PC-3 (cell line): ENCODE results near the gene ZDHHC8. TPM values are rescaled to one million over a fixed set of nuclear protein-coding genes. Genes with fewer than 3 reads are reported as not detected.

ENCODE experiments used
- ATAC-seq: fragments of 200-7000 bp; cut with Tn5 transposase; 2 replicates; pipeline ENCODE4 v1.9.1; 2020; ENCODE audit warnings: mild to moderate bottlenecking, moderate library complexity
- BruUV-seq: library from RNA; stranded (reverse); fragments of 400-500 nt; replicated peaks from 2 replicates; lab custom pipeline; 2021; lab: Mats Ljungman, UMichigan
- CTCF ChIA-PET: fragments of 300-600 bp; sonication (Branson Sonifier 250); formaldehyde crosslinking; loops from one replicate; lab custom pipeline; 2022; ENCODE audit warnings: antibody characterized with exemption; lab: Charles Lee
- POLR2A ChIA-PET: fragments of 300-600 bp; sonication (Branson Sonifier 250); formaldehyde crosslinking; loops from one replicate; lab custom pipeline; 2022; ENCODE audit warnings: antibody characterized with exemption; ENCODE audit not compliant: unreplicated experiment; lab: Charles Lee
- DNase-seq: peaks from one replicate; pipeline ENCODE4 v3.0.0-alpha.2; 2015
- H2AFZ ChIP-seq: fragments of 300-600 bp; sonication (generic); 2 replicates; pipeline ENCODE4 v1.6.0; 2016; ENCODE audit warnings: antibody characterized with exemption, low read length
- H3F3A ChIP-seq: fragments of 300-600 bp; sonication (generic); one replicate; pipeline ENCODE4 v1.6.0; 2017; ENCODE audit warnings: antibody characterized with exemption, low read length, control low read depth, mild to moderate bottlenecking; ENCODE audit not compliant: unreplicated experiment
- H3K27ac ChIP-seq: fragments of 300-600 bp; sonication (generic); 2 replicates; pipeline ENCODE4 v1.5.1; 2016; ENCODE audit warnings: mild to moderate bottlenecking, low read length
- H3K27me3 ChIP-seq: fragments of 300-600 bp; sonication (generic); 2 replicates; pipeline ENCODE4 v1.6.1; 2016; ENCODE audit warnings: low read length, mixed read lengths
- H3K36me3 ChIP-seq: fragments of 300-600 bp; sonication (generic); 2 replicates; pipeline ENCODE4 v1.6.1; 2016; ENCODE audit warnings: low read depth, mixed run types, low read length, mixed read lengths
- H3K4me1 ChIP-seq: fragments of 300-600 bp; sonication (generic); 2 replicates; pipeline ENCODE4 v1.5.1; 2016; ENCODE audit warnings: low read length; ENCODE audit not compliant: insufficient read depth
- H3K4me2 ChIP-seq: fragments of 300-600 bp; sonication (generic); 2 replicates; pipeline ENCODE4 v1.6.0; 2016; ENCODE audit warnings: low read length
- H3K4me3 ChIP-seq: fragments of 300-600 bp; sonication (generic); 2 replicates; pipeline ENCODE4 v1.5.1; 2016; ENCODE audit warnings: mild to moderate bottlenecking, low read length, mixed read lengths
- H3K79me2 ChIP-seq: fragments of 300-600 bp; sonication (generic); 2 replicates; pipeline ENCODE4 v1.6.1; 2017; ENCODE audit warnings: low read length, mixed read lengths
- H3K9ac ChIP-seq: fragments of 300-600 bp; sonication (generic); 2 replicates; pipeline ENCODE4 v1.6.0; 2016; ENCODE audit warnings: mild to moderate bottlenecking, low read length
- H3K9me2 ChIP-seq: fragments of 300-600 bp; sonication (generic); replicated peaks from 2 replicates; pipeline ENCODE4 v1.6.1; 2016; ENCODE audit warnings: mixed run types, low read length, mixed read lengths
- H3K9me3 ChIP-seq: fragments of 300-600 bp; sonication (generic); 2 replicates; pipeline ENCODE4 v1.6.1; 2016; ENCODE audit warnings: low read length, mixed read lengths
- H4K20me1 ChIP-seq: fragments of 300-600 bp; sonication (generic); 2 replicates; pipeline ENCODE4 v1.6.1; 2016; ENCODE audit warnings: low read length, mixed read lengths
- EZH2 ChIP-seq: fragments of 300-600 bp; sonication (generic); IDR thresholded peaks from one replicate; pipeline ENCODE4 v1.6.1; 2017; ENCODE audit warnings: antibody characterized with exemption, mild to moderate bottlenecking, low read length; ENCODE audit not compliant: unreplicated experiment
- EZH2phosphoT487 ChIP-seq: fragments of 300-600 bp; sonication (generic); IDR thresholded peaks from 2 replicates; pipeline ENCODE4 v1.6.1; 2018; ENCODE audit warnings: mild to moderate bottlenecking, antibody characterized with exemption, low read length, borderline replicate concordance
- intact Hi-C: fragments of 100-400 bp; cut with micrococcal nuclease; formaldehyde crosslinking; loops from 2 replicates; pipeline ENCODE4 v1.9.0; 2023
- total RNA-seq: library from RNA; depleted of rRNA; stranded (reverse); fragments of >200 nt; gene quantifications from 2 replicates; pipeline ENCODE4 v1.2.3, GENCODE V29; 2014
- TF ChIP-seq, protein P1 (sequence below): fragments of 300-600 bp; sonication (generic); conservative IDR thresholded peaks from 2 replicates; pipeline ENCODE4 v1.5.1; 2017; ENCODE audit warnings: antibody characterized with exemption, low read depth, mild to moderate bottlenecking, low read length

ZDHHC8 gene
- total RNA-seq, 1 experiment from 2014 or later, result 24.6 TPM

DNA sequence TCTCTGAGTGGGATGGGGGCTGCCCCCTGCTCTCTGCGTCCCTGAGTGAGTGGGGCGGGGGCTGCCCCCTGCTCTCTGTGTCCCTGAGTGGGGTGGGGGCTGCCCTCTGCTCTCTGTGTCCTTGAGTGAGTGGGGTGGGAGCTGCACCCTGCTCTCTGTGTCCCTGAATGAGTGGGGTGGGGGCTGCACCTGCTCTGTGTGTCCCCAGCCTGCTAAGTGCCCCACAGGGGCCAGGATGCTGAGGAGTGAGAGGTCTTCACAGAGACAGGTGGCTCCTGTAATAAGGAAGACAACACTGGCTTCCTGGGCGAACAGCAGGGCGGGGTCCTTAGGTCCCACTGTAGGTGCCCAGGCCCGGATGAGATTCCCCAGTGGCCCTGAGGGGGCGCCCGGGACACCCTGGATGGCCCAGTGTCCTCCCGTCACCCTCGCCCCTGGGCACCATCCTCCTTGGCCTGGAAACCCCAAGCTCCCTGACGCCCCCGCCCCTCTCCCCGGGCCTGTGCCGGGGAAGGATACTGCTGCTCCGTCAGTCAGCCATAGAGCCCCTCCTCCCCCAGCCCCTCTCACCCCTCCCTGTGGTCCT, 23.1 kb downstream of the ZDHHC8 start:
- no peaks in the 10 kb centered on the region for H3K9me3 ChIP-seq
- DNase-seq, result no peak
- H3K27ac ChIP-seq, result no peak overlapping the region
- intact Hi-C loops, result no loop called here
- ATAC-seq, result no peak
- H3K9me2 ChIP-seq, result no peaks in the 10 kb centered on the region
- no peaks in the 10 kb centered on the region for H3K79me2 ChIP-seq
- H3K4me3 ChIP-seq, result no peak overlapping the region
- H3F3A ChIP-seq, result no peaks in the 10 kb centered on the region
- no peaks in the 10 kb centered on the region for H3K4me1 ChIP-seq
- no peaks in the 10 kb centered on the region; the same call in 1 of the 2 replicates for H3K36me3 ChIP-seq
- H3K9ac ChIP-seq, result no peak overlapping the region
- BruUV-seq, result no TSS peak
- no peaks in the 10 kb centered on the region for H4K20me1 ChIP-seq
- ChIA-PET POLR2A (no interaction called here), CTCF (no interaction called here)
- TF ChIP-seq, protein P1, sequence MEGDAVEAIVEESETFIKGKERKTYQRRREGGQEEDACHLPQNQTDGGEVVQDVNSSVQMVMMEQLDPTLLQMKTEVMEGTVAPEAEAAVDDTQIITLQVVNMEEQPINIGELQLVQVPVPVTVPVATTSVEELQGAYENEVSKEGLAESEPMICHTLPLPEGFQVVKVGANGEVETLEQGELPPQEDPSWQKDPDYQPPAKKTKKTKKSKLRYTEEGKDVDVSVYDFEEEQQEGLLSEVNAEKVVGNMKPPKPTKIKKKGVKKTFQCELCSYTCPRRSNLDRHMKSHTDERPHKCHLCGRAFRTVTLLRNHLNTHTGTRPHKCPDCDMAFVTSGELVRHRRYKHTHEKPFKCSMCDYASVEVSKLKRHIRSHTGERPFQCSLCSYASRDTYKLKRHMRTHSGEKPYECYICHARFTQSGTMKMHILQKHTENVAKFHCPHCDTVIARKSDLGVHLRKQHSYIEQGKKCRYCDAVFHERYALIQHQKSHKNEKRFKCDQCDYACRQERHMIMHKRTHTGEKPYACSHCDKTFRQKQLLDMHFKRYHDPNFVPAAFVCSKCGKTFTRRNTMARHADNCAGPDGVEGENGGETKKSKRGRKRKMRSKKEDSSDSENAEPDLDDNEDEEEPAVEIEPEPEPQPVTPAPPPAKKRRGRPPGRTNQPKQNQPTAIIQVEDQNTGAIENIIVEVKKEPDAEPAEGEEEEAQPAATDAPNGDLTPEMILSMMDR, result no peak
- TF ChIP-seq EZH2phosphoT487 (no peak), EZH2 (no peak)
- H3K27me3 ChIP-seq, result no peaks in the 10 kb centered on the region
- H3K4me2 ChIP-seq, result no peak overlapping the region
- H2AFZ ChIP-seq, result no peak overlapping the region

DNA sequence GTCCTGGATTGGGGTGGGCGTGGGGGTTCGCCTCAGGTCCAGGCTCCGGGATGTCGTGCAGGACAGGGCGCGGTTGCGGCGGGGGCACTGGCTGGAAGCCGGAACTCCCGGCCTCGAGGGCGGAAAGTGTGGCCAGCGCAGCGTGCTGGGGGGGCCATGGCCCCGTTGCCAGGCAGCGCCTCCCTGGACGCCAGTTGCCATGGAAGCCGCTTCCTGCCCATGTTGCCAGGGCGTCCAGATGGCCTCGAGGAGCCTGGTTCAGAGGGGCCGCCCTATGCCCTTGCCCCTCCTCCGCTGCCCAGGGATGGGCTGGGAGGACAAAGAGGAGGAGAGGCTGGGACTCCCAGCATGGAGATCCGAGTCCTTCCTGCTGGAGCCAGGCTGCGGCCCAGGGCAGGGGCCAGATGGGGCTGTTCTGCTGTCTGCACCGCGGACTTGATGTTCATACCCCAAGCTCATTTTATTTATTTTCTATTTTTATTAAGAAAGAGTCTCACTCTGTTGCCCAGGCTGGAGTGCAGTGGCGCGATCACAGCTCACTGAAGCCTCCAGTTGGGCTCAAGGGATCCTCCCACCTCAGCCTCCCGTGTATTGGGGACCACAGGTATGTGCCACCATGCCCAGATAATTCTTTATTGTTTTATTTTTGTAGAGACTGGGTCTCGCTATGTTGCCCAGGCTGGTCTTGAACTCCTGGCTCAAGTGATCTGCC, 23.9 kb downstream of the ZDHHC8 start:
- Histone ChIP-seq H3K9me2 (no peaks in the 10 kb centered on the region), H3K36me3 (no peaks in the 10 kb centered on the region; the same call in 1 of the 2 replicates), H2AFZ (no peak overlapping the region), H3K27me3 (no peaks in the 10 kb centered on the region), H3K9me3 (no peaks in the 10 kb centered on the region), H3K9ac (no peak overlapping the region), H4K20me1 (no peaks in the 10 kb centered on the region), H3F3A (no peaks in the 10 kb centered on the region), H3K4me2 (no peak overlapping the region), H3K4me1 (no peaks in the 10 kb centered on the region), H3K27ac (no peak overlapping the region), H3K4me3 (no peak overlapping the region), H3K79me2 (no peaks in the 10 kb centered on the region)
- ATAC-seq (no peak), DNase-seq (no peak)
- no TSS peak for BruUV-seq
- no peak for TF ChIP-seq EZH2phosphoT487
- TF ChIP-seq, protein P1, result no peak
- TF ChIP-seq EZH2, result no peak
- intact Hi-C loops, result no loop called here
- CTCF ChIA-PET, result no interaction called here
- POLR2A ChIA-PET, result no interaction called here

DNA sequence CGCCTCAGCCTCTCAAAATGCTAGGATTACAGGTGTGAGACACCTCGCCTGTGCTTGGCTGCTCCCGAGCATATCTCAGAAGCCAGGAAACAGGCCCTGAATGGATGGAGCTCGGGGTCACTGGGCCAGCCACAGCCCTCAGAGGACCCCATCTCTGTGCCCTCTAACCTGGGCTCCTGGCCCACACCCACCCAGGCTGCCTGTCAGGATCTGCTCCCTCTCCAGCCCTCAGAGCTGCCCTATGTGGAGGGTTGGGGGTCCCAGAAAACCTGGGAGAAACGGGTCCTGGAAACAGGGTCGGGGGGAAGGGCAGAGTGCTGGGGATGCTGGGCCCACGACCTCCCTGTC, 24.4 kb downstream of the ZDHHC8 start:
- no peaks in the 10 kb centered on the region for H3K9me2 ChIP-seq
- no peaks in the 10 kb centered on the region for H3K27me3 ChIP-seq
- H3K9me3 ChIP-seq, result no peaks in the 10 kb centered on the region
- no peak overlapping the region for H3K4me3 ChIP-seq
- POLR2A ChIA-PET, result no interaction called here
- no peak overlapping the region for H3K27ac ChIP-seq
- no peak overlapping the region for H2AFZ ChIP-seq
- H3F3A ChIP-seq, result no peaks in the 10 kb centered on the region
- H3K4me2 ChIP-seq, result no peak overlapping the region
- ATAC-seq, result no peak
- no TSS peak for BruUV-seq
- intact Hi-C loops, result no loop called here
- H3K79me2 ChIP-seq, result no peaks in the 10 kb centered on the region
- H3K4me1 ChIP-seq, result no peaks in the 10 kb centered on the region
- H4K20me1 ChIP-seq, result no peaks in the 10 kb centered on the region
- DNase-seq, result no peak
- CTCF ChIA-PET, result no interaction called here
- H3K9ac ChIP-seq, result no peak overlapping the region
- TF ChIP-seq EZH2phosphoT487 (no peak), EZH2 (no peak)
- TF ChIP-seq, protein P1, result no peak
- no peaks in the 10 kb centered on the region; the same call in 1 of the 2 replicates for H3K36me3 ChIP-seq
